KG1 (cell line): ENCODE data around the gene TBCCD1.
"Not testable (repeated sequence)": the region's sequence is repeated elsewhere in the genome, so short reads cannot be mapped to it uniquely, and the experiment has no call there.

Experiments
- DNase-seq: peaks from one replicate; lab custom pipeline; 2025; lab: John Stamatoyannopoulos, UW

The TBCCD1 gene

DNA sequence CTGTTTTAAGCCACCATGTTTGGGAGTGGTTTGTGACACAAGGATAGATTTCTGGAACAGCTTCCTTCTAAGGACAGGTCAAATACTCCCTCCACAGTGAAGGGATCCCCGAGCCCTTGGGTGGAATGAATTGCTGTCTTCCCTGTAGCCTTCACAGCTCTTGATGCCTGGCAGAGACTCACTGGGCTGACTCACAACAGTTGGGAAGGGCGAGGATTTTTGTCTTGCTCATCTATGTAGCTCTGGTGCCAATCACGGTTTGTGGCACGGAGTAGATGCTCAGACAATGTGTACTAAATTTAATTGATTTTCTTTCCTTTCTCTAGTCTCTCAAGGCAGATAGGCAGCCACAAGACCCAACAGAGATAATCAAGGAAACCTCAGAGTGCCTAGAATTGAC lies 49.9 kb downstream of the TBCCD1 start:
- no peak for DNase-seq

DNA sequence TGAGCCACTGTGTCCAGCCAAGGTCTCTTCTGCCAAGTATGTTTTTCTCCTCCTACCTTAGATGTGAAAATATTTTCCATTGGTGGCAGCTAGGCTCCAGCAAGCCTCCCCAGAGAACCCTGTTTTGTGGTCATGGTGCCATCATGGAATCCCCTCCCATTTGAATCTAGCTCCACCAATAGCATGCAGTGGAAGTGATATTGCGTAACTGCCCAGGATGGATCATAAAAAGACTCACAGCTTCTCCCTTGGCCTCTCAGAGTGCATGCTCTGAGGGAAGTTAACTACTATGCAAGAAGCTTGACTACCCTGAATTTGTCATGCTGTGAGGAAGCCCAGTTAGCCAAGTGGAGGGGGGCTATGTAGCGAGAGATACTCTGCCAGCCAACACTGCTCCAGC lies 50.5 kb downstream of the TBCCD1 start:
- no peak for DNase-seq

DNA sequence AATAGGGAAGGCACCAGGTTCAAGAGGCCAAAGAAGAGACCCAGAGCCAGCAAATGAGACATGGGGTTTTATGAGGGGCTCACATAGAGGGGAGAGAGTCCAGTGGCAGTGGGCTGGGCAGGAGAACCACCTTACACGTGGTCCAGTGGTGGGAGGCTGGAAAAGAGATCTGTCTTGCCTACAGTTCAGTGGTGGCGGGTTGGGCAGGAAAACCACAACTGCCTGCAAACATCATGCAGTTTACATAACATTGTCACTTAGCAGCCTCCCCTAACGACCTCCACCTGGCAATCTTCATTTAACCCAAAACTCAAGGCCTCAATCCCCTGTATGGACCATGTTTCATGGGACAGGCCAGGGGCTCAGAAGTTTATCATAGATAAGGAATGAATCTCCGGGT lies 52.0 kb downstream of the TBCCD1 start:
- peak; percentile 31 for DNase-seq

DNA sequence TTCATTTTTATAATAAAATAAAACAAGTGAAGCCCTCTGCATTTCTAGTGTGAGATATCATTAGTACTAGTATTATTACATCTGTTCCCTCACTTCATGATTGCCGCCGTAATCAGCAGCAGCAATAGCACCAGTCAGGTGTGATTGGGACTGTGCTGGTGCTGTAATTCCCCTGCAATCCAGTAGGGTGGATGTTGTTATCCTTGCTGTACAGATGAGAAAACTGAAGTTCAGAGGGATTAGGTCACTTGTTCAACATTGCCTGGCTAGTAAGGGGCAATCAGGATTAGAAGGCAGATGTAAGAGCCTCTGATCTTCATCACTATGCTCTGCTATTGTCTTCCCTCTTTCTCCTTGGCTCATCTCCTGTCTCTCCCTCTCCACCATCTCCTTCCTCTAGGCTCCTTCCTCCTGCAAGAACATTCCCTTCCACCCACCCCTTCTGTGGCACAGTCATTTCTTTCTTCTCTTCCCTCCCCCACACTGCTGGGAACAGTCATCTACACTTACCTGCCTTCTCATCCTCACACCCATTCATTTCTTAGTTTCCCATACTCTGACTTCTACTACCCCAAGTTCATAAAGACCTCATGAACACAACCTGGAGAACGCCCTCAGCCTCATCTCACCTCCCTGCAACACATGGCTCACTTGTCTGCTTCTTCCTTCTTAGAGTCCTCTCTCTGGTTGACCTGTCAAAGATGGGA lies 52.7 kb downstream of the TBCCD1 start:
- DNase-seq = no peak

DNA sequence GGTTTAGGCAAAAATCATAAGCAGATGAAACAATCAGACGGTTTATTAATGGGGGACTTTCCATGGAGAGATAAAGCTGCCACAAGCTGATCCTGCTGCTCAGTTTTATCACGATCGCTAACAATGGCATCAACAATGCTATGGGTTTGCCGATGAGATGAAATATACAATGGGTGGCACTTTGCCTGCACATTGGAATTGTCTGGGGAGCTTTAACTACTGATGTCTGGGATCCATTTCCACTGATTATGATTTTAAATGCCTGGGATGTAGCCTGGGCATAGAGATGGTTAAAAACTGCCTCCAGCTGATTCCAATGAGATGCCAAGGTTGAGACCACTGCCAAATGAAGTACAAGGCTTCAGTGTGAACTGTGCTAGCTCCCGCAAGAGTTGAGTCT lies 53.8 kb downstream of the TBCCD1 start:
- no peak for DNase-seq

DNA sequence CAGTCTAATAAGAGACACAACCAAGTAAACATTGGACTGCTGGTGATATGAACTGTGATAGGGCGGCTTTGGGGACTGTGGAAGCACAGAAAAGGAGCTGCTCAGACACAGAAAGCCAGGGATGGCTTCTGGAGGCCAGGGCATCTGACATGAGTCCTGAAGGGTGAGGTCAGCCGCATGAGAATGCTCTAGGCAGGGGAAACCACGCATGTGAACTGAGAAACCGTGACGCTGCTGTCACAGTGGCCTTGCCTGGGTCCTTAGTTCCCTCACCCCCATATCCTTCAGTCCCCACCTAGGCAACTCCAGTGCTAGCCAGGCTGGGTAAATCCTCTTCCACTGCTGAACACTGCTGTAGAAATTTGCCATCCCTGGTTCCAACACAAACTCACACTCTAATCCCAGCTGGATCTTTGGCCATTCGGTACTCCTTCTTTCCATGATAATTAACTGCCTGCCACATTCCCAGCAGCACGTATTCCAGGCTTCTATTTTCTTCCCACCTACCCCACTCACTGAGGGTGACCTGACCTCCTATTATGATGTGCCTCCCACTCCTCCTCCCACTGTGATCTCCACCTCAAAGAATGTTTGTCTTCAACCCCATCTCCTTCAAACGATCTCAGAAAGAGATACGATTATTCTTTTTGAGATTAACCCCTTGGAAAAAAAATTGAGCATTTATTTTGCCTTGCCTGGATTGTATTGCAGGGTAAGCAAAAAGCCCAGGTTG lies 54.4 kb downstream of the TBCCD1 start:
- DNase-seq = no peak

DNA sequence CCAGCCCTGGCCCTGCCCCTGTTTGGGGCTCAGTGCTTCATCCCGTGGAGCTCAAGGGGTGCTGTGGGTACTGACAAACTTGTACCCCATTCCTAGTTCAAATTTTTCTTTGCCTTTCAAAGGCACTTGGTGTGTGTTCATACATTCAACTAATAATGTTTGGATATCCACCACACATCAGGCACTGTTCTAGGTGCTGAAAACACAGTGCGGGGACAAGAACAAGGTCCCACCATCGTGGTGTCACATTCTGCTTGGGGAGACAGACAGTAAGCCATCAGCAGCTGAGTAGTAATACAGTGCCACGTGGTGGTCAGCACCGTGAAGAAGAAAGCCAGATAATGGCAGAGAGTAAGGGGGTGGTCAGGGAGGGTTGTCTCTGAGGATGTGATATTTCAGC lies 55.4 kb downstream of the TBCCD1 start:
- no peak for DNase-seq

DNA sequence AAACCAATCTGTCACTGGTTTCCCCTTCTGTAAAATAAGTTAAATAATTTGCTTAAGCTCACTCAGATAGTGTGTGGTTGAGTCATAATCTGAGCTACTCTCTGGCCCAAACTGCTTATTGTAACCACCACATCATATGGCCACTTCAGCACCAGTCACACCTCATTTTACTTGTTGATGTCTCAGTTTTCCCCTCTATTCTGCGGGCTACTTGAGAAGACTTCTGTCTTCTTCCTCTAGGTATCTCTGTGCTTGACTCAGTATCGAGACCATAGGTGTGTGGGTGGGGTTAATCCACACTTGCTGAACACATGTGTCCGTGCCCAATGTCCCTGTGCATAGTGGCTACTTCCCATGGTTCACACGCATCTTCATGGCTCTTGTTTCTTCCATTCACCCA lies 55.9 kb downstream of the TBCCD1 start:
- no peak for DNase-seq

DNA sequence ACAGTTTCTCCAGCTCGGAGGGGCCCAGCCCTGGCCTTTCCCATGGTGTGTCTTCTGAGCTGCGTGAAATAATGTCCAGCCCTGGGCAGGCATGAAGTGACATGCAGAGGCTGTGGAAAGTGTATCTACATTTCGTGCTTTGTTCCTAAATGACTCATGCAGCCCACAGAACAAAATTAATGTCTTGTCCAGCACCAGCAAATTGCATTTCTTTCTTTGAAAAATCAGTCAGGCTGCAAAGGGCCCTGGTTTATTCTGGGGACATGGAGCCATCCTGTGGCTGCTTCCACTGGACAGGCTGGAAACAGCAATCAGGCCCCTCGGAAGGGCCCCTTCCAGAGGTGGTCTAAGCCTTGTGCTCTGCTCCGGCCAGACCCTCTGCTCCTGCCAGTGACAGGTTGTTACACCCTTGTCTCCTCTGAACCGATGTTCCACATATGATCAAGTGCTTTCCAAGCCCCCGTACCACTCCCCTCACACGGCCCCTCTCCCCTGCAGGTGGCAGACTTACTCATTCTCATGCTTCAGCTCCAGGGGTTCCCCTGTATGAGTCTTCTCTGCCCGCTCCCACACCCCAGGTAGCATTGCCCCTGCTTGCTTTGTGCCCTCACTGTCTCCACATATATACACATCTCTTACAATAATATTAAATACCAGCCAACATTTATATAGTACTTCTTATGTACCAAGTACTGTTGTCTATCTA lies 56.6 kb downstream of the TBCCD1 start:
- DNase-seq = no peak

DNA sequence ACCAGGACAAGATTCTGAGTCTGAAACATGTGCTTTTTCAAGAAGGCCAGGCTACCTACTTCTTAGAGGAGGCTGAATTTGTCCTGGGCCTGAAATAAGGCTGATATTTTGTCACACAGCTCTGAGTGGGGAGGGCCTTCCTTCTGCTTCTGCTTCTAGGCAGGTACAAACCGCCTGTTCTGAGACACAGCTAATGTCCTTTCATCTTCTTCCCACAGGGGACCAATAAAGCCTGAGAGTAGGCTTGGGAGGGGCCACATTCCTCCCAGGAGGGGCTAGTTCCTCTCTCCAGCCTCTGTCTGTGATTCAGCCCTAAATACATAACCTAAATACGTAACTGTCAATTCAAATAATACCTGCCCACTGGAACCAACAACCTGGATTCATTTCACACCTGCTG lies 57.7 kb downstream of the TBCCD1 start:
- no peak for DNase-seq

DNA sequence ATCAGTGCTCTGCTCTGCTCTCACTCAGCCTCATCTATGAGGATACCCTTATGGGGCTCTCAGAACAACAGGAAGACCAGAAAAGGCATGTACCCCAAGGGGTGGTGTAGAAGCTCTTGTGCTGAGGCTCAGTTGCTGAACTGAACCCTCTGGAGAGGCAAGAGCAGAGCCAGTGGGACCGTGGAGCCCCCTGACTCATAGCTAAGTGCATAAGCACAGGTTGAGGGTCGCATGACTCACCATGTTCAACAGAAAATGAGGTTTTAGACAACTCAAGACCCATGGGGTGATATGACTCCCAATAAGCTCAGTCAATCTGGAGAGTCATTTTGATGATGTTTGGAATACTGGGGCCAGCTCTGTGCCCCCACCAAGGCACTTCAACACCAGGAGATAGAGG lies 60.3 kb downstream of the TBCCD1 start:
- no peak for DNase-seq

DNA sequence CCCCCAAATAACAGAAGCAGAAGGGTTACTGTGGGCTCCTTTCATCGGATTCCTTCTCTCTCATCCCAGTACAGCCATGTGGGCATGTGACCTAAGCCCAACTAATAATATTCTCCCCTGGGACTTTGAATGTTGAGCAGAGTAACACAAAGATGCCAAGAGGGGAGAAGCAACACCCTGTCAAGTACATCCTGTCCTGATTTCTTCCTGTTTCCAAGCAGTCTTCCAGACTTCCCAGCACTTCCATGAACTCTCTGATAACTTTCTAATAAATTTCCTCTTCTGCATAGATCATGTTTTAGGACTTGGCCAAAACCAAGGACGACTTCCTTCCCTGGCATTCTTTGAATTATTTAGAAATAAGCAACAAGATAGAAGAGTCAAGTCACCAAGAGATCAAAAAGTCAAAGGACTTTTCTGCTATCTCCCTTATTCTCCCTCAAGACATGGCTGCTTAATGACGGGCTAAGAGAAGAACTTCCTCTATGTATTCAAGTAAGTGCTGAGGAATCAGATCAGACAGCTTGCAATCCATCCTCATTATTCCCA lies 60.9 kb downstream of the TBCCD1 start:
- no peak for DNase-seq

DNA sequence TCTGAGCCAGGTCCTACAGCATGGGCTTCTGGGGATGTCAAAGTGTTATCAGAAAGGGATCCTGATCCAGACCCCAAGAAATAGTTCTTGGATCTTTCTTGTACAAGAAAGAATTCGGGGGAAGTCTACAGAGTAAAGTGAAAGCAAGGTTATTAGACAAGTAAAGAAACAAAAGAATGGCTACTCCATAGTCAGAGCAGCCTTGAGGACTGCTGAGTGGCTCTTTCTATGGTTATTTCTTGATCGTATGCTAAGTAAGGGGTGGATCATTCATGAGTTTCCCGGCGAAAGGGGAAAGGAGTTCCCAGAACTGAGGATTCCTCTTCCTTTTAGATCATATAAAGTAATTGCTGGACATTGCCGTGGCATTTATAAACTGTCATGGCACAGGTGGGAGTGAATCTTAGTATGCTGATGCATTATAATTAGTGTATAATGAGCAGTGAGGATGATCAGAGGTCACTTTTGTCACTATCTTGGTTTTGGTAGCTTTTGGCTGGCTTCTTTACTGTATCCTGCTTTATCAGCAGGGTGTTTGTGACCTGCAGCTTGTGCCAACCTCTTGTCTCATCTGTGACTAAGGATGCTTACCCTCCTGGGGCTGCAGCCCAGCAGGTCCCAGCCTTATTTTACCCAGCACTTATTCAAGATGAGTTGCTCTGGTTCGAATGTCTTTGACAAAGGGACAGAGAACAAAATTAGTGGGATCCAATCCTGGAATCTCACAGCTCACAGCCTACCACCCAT lies 64.0 kb downstream of the TBCCD1 start:
- no peak for DNase-seq

DNA sequence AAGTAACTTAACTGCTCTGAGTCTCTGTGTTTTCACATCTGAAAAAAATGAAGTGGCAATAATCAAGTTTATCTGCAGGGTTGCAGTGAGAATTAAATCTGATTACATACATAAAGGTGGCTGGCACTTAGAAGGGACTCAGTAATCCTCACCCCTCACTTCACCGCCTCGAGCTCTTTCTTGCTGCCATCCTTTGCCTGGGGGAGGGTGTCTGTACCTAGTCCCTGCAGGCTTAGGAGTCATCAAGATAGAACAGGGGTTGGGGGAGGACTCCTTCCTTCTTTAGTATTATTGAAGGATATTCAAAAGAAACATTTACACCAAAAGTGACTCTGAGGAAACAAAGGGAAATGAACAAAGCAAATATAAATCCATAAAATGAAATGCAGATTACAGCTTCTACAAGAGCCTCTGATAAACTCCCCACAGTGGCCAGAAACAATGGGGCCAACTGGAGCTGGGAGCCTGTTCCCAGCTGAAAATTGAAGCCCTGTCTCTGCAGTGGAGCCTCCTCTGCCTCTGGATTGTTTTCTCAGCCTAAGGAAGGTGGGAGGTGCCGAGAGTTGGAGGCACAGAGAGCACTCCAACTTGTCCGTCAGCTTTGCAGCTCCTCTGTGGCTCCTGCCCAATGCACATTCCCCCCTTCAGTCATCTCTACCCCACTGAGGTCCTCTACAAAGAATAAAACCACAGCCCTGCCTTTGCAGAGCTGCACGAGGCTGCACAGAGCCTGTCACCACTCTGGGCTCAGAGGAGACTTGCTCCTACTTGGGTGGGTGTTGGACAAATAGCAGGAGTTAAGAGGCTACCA lies 64.8 kb downstream of the TBCCD1 start:
- no peak for DNase-seq

DNA sequence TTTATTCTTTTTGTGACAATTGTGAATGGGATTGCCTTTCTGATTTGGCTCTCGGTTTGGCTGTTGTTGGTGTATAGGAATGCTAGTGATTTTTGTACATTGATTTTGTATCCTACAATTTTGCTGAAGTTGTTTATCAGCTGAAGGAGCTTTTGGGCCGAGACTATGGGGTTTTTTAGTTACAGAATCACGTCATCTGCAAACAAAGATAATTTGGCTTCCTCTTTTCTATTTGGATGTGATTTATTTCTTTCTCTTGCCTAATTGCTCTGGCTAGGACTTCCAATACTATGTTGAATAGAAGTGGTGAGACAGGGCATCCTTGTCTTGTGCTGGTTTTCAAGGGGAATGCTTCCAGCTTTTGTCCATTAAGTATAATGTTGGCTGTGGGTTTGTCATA lies 67.2 kb downstream of the TBCCD1 start:
- DNase-seq = not testable (repeated sequence)

DNA sequence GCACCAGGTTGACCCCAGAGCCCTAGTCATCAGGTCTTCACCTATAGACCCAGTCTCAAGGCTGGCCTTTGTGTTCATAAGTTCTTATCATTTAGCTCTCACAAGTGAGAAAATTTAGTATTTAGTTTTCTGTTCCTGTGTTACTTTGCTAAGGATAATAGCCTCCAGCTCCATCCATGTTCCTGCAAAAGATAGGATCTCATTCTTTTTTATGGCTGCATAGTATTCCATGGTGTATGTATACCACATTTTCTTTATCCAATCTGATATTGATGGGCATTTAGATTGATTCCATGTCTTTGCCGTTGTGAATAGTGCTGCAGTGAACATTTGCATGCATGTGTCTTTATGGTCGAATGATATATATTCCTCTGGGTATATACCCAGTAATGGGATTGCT lies 69.1 kb downstream of the TBCCD1 start:
- not testable (repeated sequence) for DNase-seq

DNA sequence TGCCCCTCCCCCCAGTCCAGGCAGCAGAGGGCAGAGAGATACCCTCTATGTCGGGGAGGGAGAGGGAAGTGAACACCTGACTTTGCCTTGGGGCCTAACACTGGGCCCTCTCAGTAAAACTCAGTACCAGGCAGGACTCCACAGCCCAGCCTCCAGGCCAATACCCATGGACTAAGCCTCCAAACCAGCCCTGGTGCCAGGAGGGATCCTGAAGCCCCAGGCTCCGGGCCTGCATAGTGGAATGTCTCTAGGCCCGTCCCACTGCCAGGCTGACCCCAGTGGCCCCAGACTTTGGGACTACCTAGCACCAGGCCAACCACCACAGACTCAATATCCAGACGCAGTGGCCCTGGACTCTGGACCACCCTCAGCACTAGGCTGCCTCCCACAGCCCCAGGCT lies 69.5 kb downstream of the TBCCD1 start:
- no peak for DNase-seq

DNA sequence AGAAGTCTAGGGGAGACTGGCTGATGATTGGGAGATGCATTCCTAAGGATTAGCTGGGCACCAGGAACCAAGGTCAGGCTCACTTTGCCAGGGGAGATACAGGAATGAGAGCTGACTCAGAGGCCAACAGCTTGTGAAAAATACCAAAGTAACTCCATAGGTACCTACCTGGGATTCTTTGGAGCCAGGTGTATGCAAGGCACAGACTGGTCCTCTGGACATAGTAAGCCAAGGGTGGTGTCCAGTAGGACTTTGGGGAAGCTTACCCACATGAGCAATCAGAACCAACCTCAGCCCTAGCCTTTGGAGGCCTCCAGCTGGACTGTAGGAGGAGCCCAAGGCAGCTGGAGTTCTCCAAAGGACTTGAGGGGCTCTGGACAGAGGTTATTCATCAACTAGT lies 70.5 kb downstream of the TBCCD1 start:
- DNase-seq = no peak
